ENCODE measurements around the gene C6. TPM values are rescaled to one million over a fixed set of nuclear protein-coding genes. Genes with fewer than 3 reads are reported as not detected.

Gene C6
- total RNA-seq, 1 experiment from 2014 or later: 0.37 TPM

- no peaks in the 10 kb centered on the region for H4K20me1 ChIP-seq (ENCODE audit: insufficient read depth)
- no peak overlapping the region for H3K4me3 ChIP-seq (replicated peaks in 1 of 2; ENCODE audit: low read depth in 1 of 2, low read length in 2 of 2)
- no peak overlapping the region for H3K9ac ChIP-seq (ENCODE audit: low read length)
- no peak overlapping the region for H3K27ac ChIP-seq (ENCODE audit: low read depth, low read length)
- RAD21 ChIA-PET (ENCODE audit: low non-redundant PET in 1 of 2, low total read pairs in 2 of 2, uncharacterized antibody in 2 of 2, unreplicated experiment in 2 of 2): no interaction called here
- POLR2A ChIA-PET: no interaction called here
- no peaks in the 10 kb centered on the region for H3K79me2 ChIP-seq (ENCODE audit: insufficient read depth, low read length)
- no peak for ATAC-seq
- no peaks in the 10 kb centered on the region for H3K36me3 ChIP-seq (ENCODE audit: control insufficient read depth in 1 of 2, insufficient read depth in 2 of 2, low read length in 2 of 2)
- H3K9me2 ChIP-seq (ENCODE audit: insufficient read depth): no peaks in the 10 kb centered on the region
- TF ChIP-seq RAD21 (IDR thresholded peaks at IDR 0.05; ENCODE audit: low read depth) (no peak), EGR1 (IDR thresholded peaks at IDR 0.05; ENCODE audit: low read depth) (no peak), YY1 (IDR thresholded peaks at IDR 0.05; ENCODE audit: extremely low read depth, insufficient replicate concordance, low read depth, low read length) (no peak), SRF (IDR thresholded peaks at IDR 0.05; ENCODE audit: low read depth) (no peak), CBX3 (IDR thresholded peaks at IDR 0.05; ENCODE audit: low read depth) (no peak), REST (IDR thresholded peaks at IDR 0.05; ENCODE audit: low read depth) (no peak), ELF1 (IDR thresholded peaks at IDR 0.05; ENCODE audit: borderline replicate concordance, low read depth) (no peak), TCF7L2 (IDR thresholded peaks at IDR 0.05; ENCODE audit: borderline replicate concordance, extremely low read depth, insufficient read depth, insufficient read length) (no peak), EZH2phosphoT487 (IDR thresholded peaks at IDR 0.05; ENCODE audit: borderline replicate concordance) (no peak), MAX (IDR thresholded peaks at IDR 0.05) (no peak), ATF3 (IDR thresholded peaks at IDR 0.05) (no peak), SP1 (IDR thresholded peaks at IDR 0.05; ENCODE audit: low read depth) (no peak), ZBTB33 (IDR thresholded peaks at IDR 0.05; ENCODE audit: extremely low read depth, insufficient replicate concordance, low read length) (no peak)
- H2AFZ ChIP-seq (ENCODE audit: low read depth, low read length, poor library complexity, severe bottlenecking): no peak overlapping the region
- no TSS peak for BruUV-seq (replicated peaks)
- H3K4me2 ChIP-seq (ENCODE audit: low read length): no peak overlapping the region
- intact Hi-C loops (cut with micrococcal nuclease): no loop called here
- H3K9me3 ChIP-seq (ENCODE audit: control insufficient read depth in 1 of 2, insufficient read depth in 1 of 2, low read depth in 1 of 2, low read length in 2 of 2): no peaks in the 10 kb centered on the region
- CTCF ChIA-PET: no interaction called here
- H3K4me1 ChIP-seq (ENCODE audit: control insufficient read depth in 1 of 2, insufficient read depth in 2 of 2, low read length in 2 of 2): no peaks in the 10 kb centered on the region
- 0 out of 2 replicates have a peak, but pooled peaks cover 10% of the 10 kb centered on the region for H3K27me3 ChIP-seq (ENCODE audit: insufficient read depth, low read length)
- no peak for DNase-seq (ENCODE audit: low read depth, low spot score)
Measured at GRCh38 chr5:41154491-41154890, 58.8 kb downstream of the C6 start.

Data from HCT116 (cell line).